ENCODE results near the gene OR7C1.

The OR7C1 gene

GRCh38 chr19:14763497-14764145 is 71.4 kb downstream of the OR7C1 start:
- DNase-seq: no peak

GRCh38 chr19:14762111-14762510 is 72.9 kb downstream of the OR7C1 start:
- DNase-seq: no peak

DNA sequence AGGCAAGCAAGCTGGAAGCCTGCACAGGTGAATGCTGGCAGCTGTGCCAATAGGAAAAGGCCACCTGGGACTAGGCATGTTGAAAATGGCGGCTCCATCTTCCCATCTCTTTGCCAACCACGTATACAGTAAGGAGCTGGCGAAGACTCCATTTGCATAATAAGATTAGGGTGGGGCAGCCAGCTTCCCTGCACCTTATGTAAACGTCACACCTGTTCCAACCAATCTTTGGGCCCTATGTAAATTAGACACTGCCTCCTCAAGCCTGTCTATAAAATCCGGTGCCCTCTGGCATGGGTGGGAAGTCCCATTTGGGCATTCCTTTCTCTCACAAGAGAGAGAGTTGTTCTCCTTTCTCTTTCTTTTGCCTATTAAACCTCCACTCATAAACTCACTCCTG is 73.4 kb downstream of the OR7C1 start:
- DNase-seq: no peak

- no peak for DNase-seq
Observed at GRCh38 chr19:14758816-14759215, 76.2 kb downstream of the OR7C1 start.

- DNase-seq: no peak
Observed at GRCh38 chr19:14748601-14749000, 86.4 kb downstream of the OR7C1 start.
